ENCODE measurements around the gene SIM1.

Gene SIM1

DNA sequence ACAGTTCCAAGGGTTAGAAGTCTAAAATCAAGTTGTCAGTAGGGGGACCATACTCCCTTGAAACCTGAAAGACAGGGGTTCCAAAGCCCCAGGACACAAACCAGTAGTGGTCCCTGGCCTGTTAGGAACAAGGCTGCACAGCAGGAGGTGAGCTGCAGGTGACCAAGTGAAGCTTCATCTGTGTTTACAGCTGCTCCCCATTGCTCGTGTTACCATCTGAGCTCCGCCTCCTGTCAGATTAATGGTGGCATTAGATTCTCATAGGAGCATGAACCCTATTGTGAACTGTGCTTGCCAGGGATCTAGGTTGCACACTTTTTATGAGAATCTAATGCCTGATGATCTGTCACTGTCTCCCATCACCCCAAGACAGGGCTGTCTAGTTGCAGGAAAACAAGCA lies 25.3 kb upstream of the SIM1 start:
- Histone ChIP-seq H2AFZ (ENCODE audit: insufficient read depth, low read length, poor library complexity) (no peak overlapping the region), H4K12ac (ENCODE audit: low read depth, low read length) (no peak overlapping the region), H3K79me2 (ENCODE audit: control insufficient read depth, insufficient read depth, low read length, poor library complexity) (no peaks in the 10 kb centered on the region), H4K91ac (ENCODE audit: low read depth, low read length) (no peak overlapping the region), H3K4me3 (ENCODE audit: low read depth, low read length) (no peak overlapping the region), H2BK120ac (ENCODE audit: insufficient read depth, low read length, poor library complexity) (no peak overlapping the region), H3K27me3 (ENCODE audit: insufficient read depth, low read length) (no peaks in the 10 kb centered on the region), H3K4me1 (ENCODE audit: control insufficient read depth in 1 of 2, insufficient read depth in 2 of 2, low read length in 2 of 2) (no peaks in the 10 kb centered on the region), H3K4ac (ENCODE audit: low read depth, low read length) (no peak overlapping the region), H4K8ac (ENCODE audit: low read depth, low read length) (no peak overlapping the region), H2AK5ac (ENCODE audit: low read length) (no peak overlapping the region), H3K18ac (ENCODE audit: low read length) (no peak overlapping the region), H3K79me1 (ENCODE audit: low read length) (no peaks in the 10 kb centered on the region), H2BK5ac (ENCODE audit: low read depth, low read length, poor library complexity) (no peak overlapping the region), H3K36me3 (ENCODE audit: control insufficient read depth in 1 of 2, insufficient read depth in 2 of 2, low read length in 2 of 2) (no peaks in the 10 kb centered on the region), H3K14ac (ENCODE audit: low read length) (no peak overlapping the region), H3K23ac (ENCODE audit: low read length) (no peak overlapping the region), H3K27ac (ENCODE audit: low read depth, low read length) (no peak overlapping the region), H3K9me3 (ENCODE audit: insufficient read depth, low read depth, low read length) (peaks cover 2% of the 10 kb centered on the region), H3K9ac (ENCODE audit: low read length) (no peak overlapping the region), H2BK12ac (ENCODE audit: low read length) (no peak overlapping the region), H3K4me2 (ENCODE audit: low read length) (no peak overlapping the region)
- no peak for DNase-seq
- WGBS (ENCODE audit: extremely low coverage, insufficient coverage, insufficient read length) = no CpG with 5 or more reads among the region's 2 CpGs

DNA sequence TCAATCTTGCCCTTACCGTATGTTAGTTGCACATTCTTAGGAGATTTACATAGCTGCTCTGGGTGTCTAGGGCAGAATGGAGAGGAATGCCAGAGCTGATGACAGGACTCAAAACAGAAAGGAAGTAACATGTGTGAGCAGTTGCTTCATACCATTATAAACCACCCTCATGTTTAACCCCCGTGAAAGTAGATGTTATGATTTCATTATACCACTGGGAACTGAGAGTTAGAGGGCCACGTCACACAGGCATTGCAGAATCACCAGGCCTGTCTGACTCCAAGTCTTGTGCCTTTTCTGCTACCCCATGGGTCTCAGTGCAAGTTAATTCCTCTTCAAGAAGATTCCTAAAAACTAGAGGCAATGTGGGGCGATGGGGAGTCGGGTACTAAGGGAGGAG lies 23.5 kb upstream of the SIM1 start:
- no peak overlapping the region for H3K18ac ChIP-seq (ENCODE audit: low read length)
- H3K27ac ChIP-seq (ENCODE audit: low read depth, low read length) = no peak overlapping the region
- H3K4ac ChIP-seq (ENCODE audit: low read depth, low read length) = no peak overlapping the region
- no peak overlapping the region for H2BK120ac ChIP-seq (ENCODE audit: insufficient read depth, low read length, poor library complexity)
- no peak overlapping the region for H2AK5ac ChIP-seq (ENCODE audit: low read length)
- no peak for DNase-seq
- H4K12ac ChIP-seq (ENCODE audit: low read depth, low read length) = no peak overlapping the region
- WGBS (ENCODE audit: extremely low coverage, insufficient coverage, insufficient read length) = no CpG with 5 or more reads among the region's 5 CpGs
- H2BK12ac ChIP-seq (ENCODE audit: low read length) = no peak overlapping the region
- H4K8ac ChIP-seq (ENCODE audit: low read depth, low read length) = no peak overlapping the region
- no peak overlapping the region for H3K4me3 ChIP-seq (ENCODE audit: low read depth, low read length)
- no peaks in the 10 kb centered on the region for H3K79me2 ChIP-seq (ENCODE audit: control insufficient read depth, insufficient read depth, low read length, poor library complexity)
- H3K9me3 ChIP-seq (ENCODE audit: insufficient read depth, low read depth, low read length) = peaks cover 2% of the 10 kb centered on the region
- no peak overlapping the region for H2AFZ ChIP-seq (ENCODE audit: insufficient read depth, low read length, poor library complexity)
- no peaks in the 10 kb centered on the region for H3K27me3 ChIP-seq (ENCODE audit: insufficient read depth, low read length)
- no peak overlapping the region for H3K4me2 ChIP-seq (ENCODE audit: low read length)
- no peaks in the 10 kb centered on the region for H3K4me1 ChIP-seq (ENCODE audit: control insufficient read depth in 1 of 2, insufficient read depth in 2 of 2, low read length in 2 of 2)
- H3K79me1 ChIP-seq (ENCODE audit: low read length) = no peaks in the 10 kb centered on the region
- no peaks in the 10 kb centered on the region for H3K36me3 ChIP-seq (ENCODE audit: control insufficient read depth in 1 of 2, insufficient read depth in 2 of 2, low read length in 2 of 2)
- H3K9ac ChIP-seq (ENCODE audit: low read length) = no peak overlapping the region
- H3K23ac ChIP-seq (ENCODE audit: low read length) = no peak overlapping the region
- no peak overlapping the region for H2BK5ac ChIP-seq (ENCODE audit: low read depth, low read length, poor library complexity)
- no peak overlapping the region for H4K91ac ChIP-seq (ENCODE audit: low read depth, low read length)
- no peak overlapping the region for H3K14ac ChIP-seq (ENCODE audit: low read length)

DNA sequence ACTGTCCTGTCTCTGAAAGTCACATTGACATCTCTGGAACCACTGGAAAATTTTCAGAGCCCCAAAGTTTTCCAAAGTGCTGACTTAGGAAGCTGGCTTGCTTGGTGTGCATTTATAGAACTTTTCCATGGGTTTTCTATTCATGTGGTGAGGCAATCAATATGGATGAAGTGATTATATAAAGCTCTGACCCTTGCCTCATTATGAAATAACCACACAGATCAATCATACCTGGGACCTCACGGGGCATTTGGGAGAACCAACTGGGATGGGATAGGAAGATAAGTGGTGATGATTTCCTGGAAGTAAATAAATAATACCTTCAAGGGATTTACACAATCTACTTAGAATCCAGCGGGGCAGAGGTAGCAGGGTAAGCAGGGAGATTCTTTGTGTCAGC lies 22.9 kb upstream of the SIM1 start:
- Histone ChIP-seq H2BK5ac (ENCODE audit: low read depth, low read length, poor library complexity) (no peak overlapping the region), H4K12ac (ENCODE audit: low read depth, low read length) (no peak overlapping the region), H3K4me1 (ENCODE audit: control insufficient read depth in 1 of 2, insufficient read depth in 2 of 2, low read length in 2 of 2) (no peaks in the 10 kb centered on the region), H4K8ac (ENCODE audit: low read depth, low read length) (no peak overlapping the region), H3K4me3 (ENCODE audit: low read depth, low read length) (no peak overlapping the region), H3K79me2 (ENCODE audit: control insufficient read depth, insufficient read depth, low read length, poor library complexity) (no peaks in the 10 kb centered on the region), H3K14ac (ENCODE audit: low read length) (no peak overlapping the region), H3K9ac (ENCODE audit: low read length) (no peak overlapping the region), H3K27me3 (ENCODE audit: insufficient read depth, low read length) (no peaks in the 10 kb centered on the region), H3K4me2 (ENCODE audit: low read length) (no peak overlapping the region), H2AFZ (ENCODE audit: insufficient read depth, low read length, poor library complexity) (no peak overlapping the region), H2AK5ac (ENCODE audit: low read length) (no peak overlapping the region), H3K18ac (ENCODE audit: low read length) (no peak overlapping the region), H2BK12ac (ENCODE audit: low read length) (no peak overlapping the region), H3K23ac (ENCODE audit: low read length) (no peak overlapping the region), H3K9me3 (ENCODE audit: insufficient read depth, low read depth, low read length) (peaks cover 2% of the 10 kb centered on the region), H3K4ac (ENCODE audit: low read depth, low read length) (no peak overlapping the region), H3K27ac (ENCODE audit: low read depth, low read length) (no peak overlapping the region), H3K79me1 (ENCODE audit: low read length) (no peaks in the 10 kb centered on the region), H4K91ac (ENCODE audit: low read depth, low read length) (no peak overlapping the region), H3K36me3 (ENCODE audit: control insufficient read depth in 1 of 2, insufficient read depth in 2 of 2, low read length in 2 of 2) (no peaks in the 10 kb centered on the region), H2BK120ac (ENCODE audit: insufficient read depth, low read length, poor library complexity) (no peak overlapping the region)
- no CpG with 5 or more reads among the region's 2 CpGs for WGBS (ENCODE audit: extremely low coverage, insufficient coverage, insufficient read length)
- no peak for DNase-seq

DNA sequence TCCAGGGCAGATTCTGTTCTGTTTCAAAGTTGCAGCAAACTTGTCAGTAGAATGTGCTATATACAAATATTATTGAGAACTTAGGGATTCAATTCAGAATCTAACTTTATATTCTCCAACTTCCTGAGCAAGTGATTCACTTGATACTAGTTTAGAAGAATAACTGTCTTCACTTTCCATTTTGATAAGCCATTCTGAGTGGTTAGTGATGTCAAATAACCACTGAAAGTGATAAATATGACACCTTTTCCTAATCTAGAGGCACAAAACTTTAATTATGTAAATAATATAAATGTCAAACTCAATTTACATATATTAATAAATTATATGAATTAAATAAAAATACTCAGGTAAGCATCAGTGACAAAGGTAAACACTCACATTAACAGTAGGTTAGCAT lies 20.5 kb upstream of the SIM1 start:
- Histone ChIP-seq H3K79me1 (ENCODE audit: low read length) (no peaks in the 10 kb centered on the region), H4K12ac (ENCODE audit: low read depth, low read length) (no peak overlapping the region), H3K27me3 (ENCODE audit: insufficient read depth, low read length) (no peaks in the 10 kb centered on the region), H3K23ac (ENCODE audit: low read length) (no peak overlapping the region), H3K9ac (ENCODE audit: low read length) (no peak overlapping the region), H3K27ac (ENCODE audit: low read depth, low read length) (no peak overlapping the region), H3K14ac (ENCODE audit: low read length) (no peak overlapping the region), H2AFZ (ENCODE audit: insufficient read depth, low read length, poor library complexity) (no peak overlapping the region), H3K4ac (ENCODE audit: low read depth, low read length) (no peak overlapping the region), H3K4me1 (ENCODE audit: control insufficient read depth in 1 of 2, insufficient read depth in 2 of 2, low read length in 2 of 2) (no peaks in the 10 kb centered on the region), H4K91ac (ENCODE audit: low read depth, low read length) (no peak overlapping the region), H2BK12ac (ENCODE audit: low read length) (no peak overlapping the region), H4K8ac (ENCODE audit: low read depth, low read length) (no peak overlapping the region), H2BK5ac (ENCODE audit: low read depth, low read length, poor library complexity) (no peak overlapping the region), H3K79me2 (ENCODE audit: control insufficient read depth, insufficient read depth, low read length, poor library complexity) (no peaks in the 10 kb centered on the region), H2BK120ac (ENCODE audit: insufficient read depth, low read length, poor library complexity) (no peak overlapping the region), H2AK5ac (ENCODE audit: low read length) (no peak overlapping the region), H3K18ac (ENCODE audit: low read length) (no peak overlapping the region), H3K4me3 (ENCODE audit: low read depth, low read length) (no peak overlapping the region), H3K36me3 (ENCODE audit: control insufficient read depth in 1 of 2, insufficient read depth in 2 of 2, low read length in 2 of 2) (no peaks in the 10 kb centered on the region), H3K4me2 (ENCODE audit: low read length) (no peak overlapping the region), H3K9me3 (ENCODE audit: insufficient read depth, low read depth, low read length) (peaks cover 2% of the 10 kb centered on the region)
- DNase-seq = no peak

DNA sequence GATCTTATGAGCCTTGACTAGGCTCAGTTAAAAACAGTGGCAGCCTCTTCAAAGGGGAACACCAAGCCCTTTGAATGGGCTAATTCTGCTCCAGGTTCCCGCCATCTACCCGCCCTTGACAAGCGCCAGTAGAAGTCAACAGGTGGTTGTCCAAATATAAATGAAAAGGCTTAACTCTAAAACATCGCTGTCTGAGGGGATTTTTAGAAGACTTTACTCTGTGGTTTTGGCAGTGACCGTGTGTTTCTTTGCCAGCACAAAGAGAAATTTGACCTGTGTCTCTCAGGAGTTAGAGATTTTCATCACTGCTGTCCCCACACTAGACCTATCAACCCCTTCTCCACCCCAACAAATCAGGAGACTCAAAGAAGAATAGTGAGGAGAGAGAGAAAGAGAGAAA lies 19.8 kb upstream of the SIM1 start:
- no peak for DNase-seq
- H3K4me1 ChIP-seq (ENCODE audit: control insufficient read depth in 1 of 2, insufficient read depth in 2 of 2, low read length in 2 of 2) = no peaks in the 10 kb centered on the region
- no peak overlapping the region for H3K27ac ChIP-seq (ENCODE audit: low read depth, low read length)
- WGBS (ENCODE audit: extremely low coverage, insufficient coverage, insufficient read length) = no CpG with 5 or more reads among the region's 5 CpGs
- no peak overlapping the region for H3K9ac ChIP-seq (ENCODE audit: low read length)
- no peaks in the 10 kb centered on the region for H3K79me1 ChIP-seq (ENCODE audit: low read length)
- H3K4ac ChIP-seq (ENCODE audit: low read depth, low read length) = no peak overlapping the region
- no peak overlapping the region for H3K14ac ChIP-seq (ENCODE audit: low read length)
- H3K36me3 ChIP-seq (ENCODE audit: control insufficient read depth in 1 of 2, insufficient read depth in 2 of 2, low read length in 2 of 2) = no peaks in the 10 kb centered on the region
- H3K18ac ChIP-seq (ENCODE audit: low read length) = no peak overlapping the region
- H2BK120ac ChIP-seq (ENCODE audit: insufficient read depth, low read length, poor library complexity) = no peak overlapping the region
- H2BK5ac ChIP-seq (ENCODE audit: low read depth, low read length, poor library complexity) = no peak overlapping the region
- no peak overlapping the region for H4K12ac ChIP-seq (ENCODE audit: low read depth, low read length)
- H2AK5ac ChIP-seq (ENCODE audit: low read length) = no peak overlapping the region
- H4K8ac ChIP-seq (ENCODE audit: low read depth, low read length) = no peak overlapping the region
- no peaks in the 10 kb centered on the region for H3K79me2 ChIP-seq (ENCODE audit: control insufficient read depth, insufficient read depth, low read length, poor library complexity)
- H3K23ac ChIP-seq (ENCODE audit: low read length) = no peak overlapping the region
- peaks cover 1% of the 10 kb centered on the region for H3K9me3 ChIP-seq (ENCODE audit: insufficient read depth, low read depth, low read length)
- H3K27me3 ChIP-seq (ENCODE audit: insufficient read depth, low read length) = no peaks in the 10 kb centered on the region
- no peak overlapping the region for H4K91ac ChIP-seq (ENCODE audit: low read depth, low read length)
- H3K4me3 ChIP-seq (ENCODE audit: low read depth, low read length) = no peak overlapping the region
- H2BK12ac ChIP-seq (ENCODE audit: low read length) = no peak overlapping the region
- no peak overlapping the region for H3K4me2 ChIP-seq (ENCODE audit: low read length)
- H2AFZ ChIP-seq (ENCODE audit: insufficient read depth, low read length, poor library complexity) = no peak overlapping the region
